ENCODE data around the gene TMEM150A. TPM values are rescaled to one million over a fixed set of nuclear protein-coding genes. Genes with fewer than 3 reads are reported as not detected.

Gene TMEM150A
- polyA plus RNA-seq, 4 donors = 14.9 to 39.7 (median 33.3) TPM

Other genes starting within 250 kb of the TMEM150A start
- 10 to 100 TPM; 18.2 to 26.8 (median 23.0) TPM for gene RETSAT, start 248.2 kb downstream of the TMEM150A start, polyA plus RNA-seq (ENCODE audit: insufficient read length in 4 of 4)
- gene ELMOD3, start 247.9 kb downstream of the TMEM150A start, polyA plus RNA-seq (ENCODE audit: insufficient read length in 4 of 4) = 10 to 100 TPM; 22.5 to 33.3 (median 24.8) TPM
- 100 to 1,000 TPM in 1 of 4 donors, 10 to 100 TPM in 3; 63.5 to 162 (median 92.6) TPM for gene CAPG, start 192.3 kb downstream of the TMEM150A start, polyA plus RNA-seq (ENCODE audit: insufficient read length in 4 of 4)
- 1 to 10 TPM in 1 of 4 donors, under 1 TPM in 3; 0.27 to 1.5 (median 0.58) TPM for gene SH2D6, start 184.0 kb downstream of the TMEM150A start, polyA plus RNA-seq (ENCODE audit: insufficient read length in 4 of 4)
- 100 to 1,000 TPM; 194 to 394 (median 345) TPM for gene MAT2A, start 63.5 kb downstream of the TMEM150A start, polyA plus RNA-seq (ENCODE audit: insufficient read length in 4 of 4)
- gene GGCX, start 41.2 kb downstream of the TMEM150A start, polyA plus RNA-seq (ENCODE audit: insufficient read length in 4 of 4) = 10 to 100 TPM; 33.7 to 42.4 (median 39.7) TPM
- 100 to 1,000 TPM in 1 of 4 donors, 10 to 100 TPM in 3; 18.8 to 103 (median 92.4) TPM for gene VAMP8, start 25.1 kb downstream of the TMEM150A start, polyA plus RNA-seq (ENCODE audit: insufficient read length in 4 of 4)
- gene VAMP5, start 18.3 kb downstream of the TMEM150A start, polyA plus RNA-seq (ENCODE audit: insufficient read length in 4 of 4) = 10 to 100 TPM; 21.7 to 41.4 (median 35.7) TPM
- 100 to 1,000 TPM in 3 of 4 donors, 10 to 100 TPM in 1; 72.7 to 135 (median 132) TPM for gene RNF181, start 7.0 kb downstream of the TMEM150A start, polyA plus RNA-seq (ENCODE audit: insufficient read length in 4 of 4)
- 10 to 100 TPM; 53.1 to 78.6 (median 55.7) TPM for gene C2orf68, start 9.4 kb upstream of the TMEM150A start, polyA plus RNA-seq (ENCODE audit: insufficient read length in 4 of 4)
- 10 to 100 TPM; 41.7 to 77.3 (median 69.5) TPM for gene USP39, start 13.5 kb upstream of the TMEM150A start, polyA plus RNA-seq (ENCODE audit: insufficient read length in 4 of 4)
- 1 to 10 TPM in 2 of 4 donors, under 1 TPM in 2; 0.05 to 3.4 (median 0.69) TPM for gene SFTPB, start 65.5 kb upstream of the TMEM150A start, polyA plus RNA-seq (ENCODE audit: insufficient read length in 4 of 4)
- gene GNLY, start 91.7 kb upstream of the TMEM150A start, polyA plus RNA-seq (ENCODE audit: insufficient read length in 4 of 4) = 1 to 10 TPM in 1 of 4 donors, under 1 TPM in 3; 0.36 to 3.2 (median 0.49) TPM
- gene ATOH8, start 151.3 kb upstream of the TMEM150A start, polyA plus RNA-seq (ENCODE audit: insufficient read length in 4 of 4) = 10 to 100 TPM; 13.6 to 15.6 (median 14.5) TPM

Measured in left renal pelvis (tissue), 4 donors.